SU-DHL-6 (cell line): ENCODE results near the gene NCKAP1.

Experiments used
- EZH2phosphoT487 ChIP-seq: fragments of 200-600 bp; sonication (generic), shearing (Covaris generic); conservative IDR thresholded peaks from 2 replicates; pipeline ENCODE4 v1.6.1; 2018; ENCODE audit warnings: mild to moderate bottlenecking, antibody characterized with exemption, low read length, moderate library complexity, mixed read lengths
- TF ChIP-seq, protein P1 (sequence below): fragments of 200-600 bp; sonication (generic); IDR thresholded peaks from one replicate; pipeline ENCODE4 v1.5.1; 2017; ENCODE audit warnings: antibody characterized with exemption, mild to moderate bottlenecking, low read length, moderate library complexity; ENCODE audit not compliant: insufficient read depth, poor library complexity, severe bottlenecking

DNA sequence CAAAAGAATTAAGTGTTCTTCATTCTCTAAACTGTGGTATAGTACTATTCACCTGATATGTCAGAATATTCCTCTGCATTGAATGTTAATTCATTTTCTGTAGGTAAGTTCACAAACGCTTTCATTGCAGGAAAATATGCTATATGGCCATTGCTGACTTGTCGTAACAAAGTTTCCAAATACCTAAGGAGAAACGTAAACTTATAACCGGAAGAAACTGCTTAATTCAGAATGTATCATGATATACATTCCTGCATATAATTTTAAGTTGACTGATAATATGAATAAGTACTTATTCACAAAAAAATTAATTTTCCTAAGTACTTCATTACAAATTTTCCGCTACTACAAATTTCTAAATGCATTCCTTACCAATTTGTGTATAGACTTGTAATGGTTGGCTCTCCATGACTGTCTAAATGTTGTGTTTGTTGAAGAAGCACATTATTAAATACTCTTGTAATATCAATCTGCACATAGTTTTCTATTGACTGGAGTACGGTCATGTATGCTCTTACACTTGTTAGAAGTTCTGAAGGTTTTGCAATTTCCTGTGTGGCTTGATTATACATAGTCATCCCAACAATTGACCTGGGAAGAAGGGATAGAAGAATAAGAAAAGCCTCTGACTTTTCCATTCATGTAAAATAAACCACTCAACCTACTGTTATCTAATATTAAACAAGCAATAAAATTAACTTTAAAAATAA lies 85.4 kb downstream of the NCKAP1 start:
- TF ChIP-seq, protein P1, sequence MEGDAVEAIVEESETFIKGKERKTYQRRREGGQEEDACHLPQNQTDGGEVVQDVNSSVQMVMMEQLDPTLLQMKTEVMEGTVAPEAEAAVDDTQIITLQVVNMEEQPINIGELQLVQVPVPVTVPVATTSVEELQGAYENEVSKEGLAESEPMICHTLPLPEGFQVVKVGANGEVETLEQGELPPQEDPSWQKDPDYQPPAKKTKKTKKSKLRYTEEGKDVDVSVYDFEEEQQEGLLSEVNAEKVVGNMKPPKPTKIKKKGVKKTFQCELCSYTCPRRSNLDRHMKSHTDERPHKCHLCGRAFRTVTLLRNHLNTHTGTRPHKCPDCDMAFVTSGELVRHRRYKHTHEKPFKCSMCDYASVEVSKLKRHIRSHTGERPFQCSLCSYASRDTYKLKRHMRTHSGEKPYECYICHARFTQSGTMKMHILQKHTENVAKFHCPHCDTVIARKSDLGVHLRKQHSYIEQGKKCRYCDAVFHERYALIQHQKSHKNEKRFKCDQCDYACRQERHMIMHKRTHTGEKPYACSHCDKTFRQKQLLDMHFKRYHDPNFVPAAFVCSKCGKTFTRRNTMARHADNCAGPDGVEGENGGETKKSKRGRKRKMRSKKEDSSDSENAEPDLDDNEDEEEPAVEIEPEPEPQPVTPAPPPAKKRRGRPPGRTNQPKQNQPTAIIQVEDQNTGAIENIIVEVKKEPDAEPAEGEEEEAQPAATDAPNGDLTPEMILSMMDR: no peak
- TF ChIP-seq EZH2phosphoT487: no peak
